Epithelial cell of proximal tubule (primary cell): ENCODE results near the gene KHK. TPM values are rescaled to one million over a fixed set of nuclear protein-coding genes. Genes with fewer than 3 reads are reported as not detected.

Source experiments
- DNase-seq: peaks from one replicate; pipeline ENCODE4 v3.0.0-alpha.2; 2011; ENCODE audit warnings: low read depth
- H3K4me3 ChIP-seq: 2 replicates; pipeline ENCODE4 v1.5.1; 2011; ENCODE audit warnings: low read depth, mild to moderate bottlenecking, low read length
- CTCF ChIP-seq: conservative IDR thresholded peaks from 2 replicates; pipeline ENCODE4 v1.5.1; 2012; ENCODE audit warnings: low read depth, mild to moderate bottlenecking, low read length
- total RNA-seq: library from RNA; depleted of rRNA; stranded (reverse); fragments of >200 nt; gene quantifications from 2 replicates; pipeline ENCODE4 v1.2.3, GENCODE V29; 2015

The KHK gene
- total RNA-seq, 1 donor from 2014 or later, result 6.1 TPM

GRCh38 chr2:27139310-27139709 lies 52.7 kb downstream of the KHK start, which contains the start of gene PRR30:
Gene PRR30, minus strand, starts transcription at chr2:27139410. Its CDS starts 1,081 bp downstream, at chr2:27138329.
- DNase-seq, result no peak
- TF ChIP-seq CTCF, result no peak
- no peak within 1 kb of the TSS for H3K4me3 ChIP-seq

GRCh38 chr2:27143285-27143684 lies 56.7 kb downstream of the KHK start:
- H3K4me3 ChIP-seq, result no peak overlapping the region

GRCh38 chr2:27145682-27146081 lies 59.1 kb downstream of the KHK start:
- no peak overlapping the region for H3K4me3 ChIP-seq
- DNase-seq, result no peak
- TF ChIP-seq CTCF, result no peak

More at GRCh38 chr2:27143285-27143684, 56.7 kb downstream of the KHK start:
- no peak for TF ChIP-seq CTCF
- no peak for DNase-seq

- no peak overlapping the region for H3K4me3 ChIP-seq
- DNase-seq, result no peak
- TF ChIP-seq CTCF, result no peak
Measured at GRCh38 chr2:27147935-27148334, 61.4 kb downstream of the KHK start.

GRCh38 chr2:27148801-27149439 lies 62.3 kb downstream of the KHK start, which contains the start of gene TCF23:
Gene TCF23, plus strand, starts transcription at chr2:27149004. Its CDS starts 130 bp downstream, at chr2:27149134.
- H3K4me3 ChIP-seq, result no peak within 1 kb of the TSS
- no peak for TF ChIP-seq CTCF

GRCh38 chr2:27149570-27150405 lies 63.2 kb downstream of the KHK start:
- no peak overlapping the region for H3K4me3 ChIP-seq
- no peak for TF ChIP-seq CTCF
- DNase-seq, result no peak

More at GRCh38 chr2:27148801-27149439, 62.3 kb downstream of the KHK start, which contains the start of gene TCF23:
- no peak for DNase-seq

Other genes with a start within 250 kb of the KHK start
- gene DPYSL5, start 238.6 kb upstream of the KHK start, total RNA-seq, result under 0.01 and 0.63 TPM in 2 replicates
- 0.72 and 1.6 TPM in 2 replicates for gene MAPRE3, start 116.1 kb upstream of the KHK start, total RNA-seq
- gene TMEM214, start 53.8 kb upstream of the KHK start, total RNA-seq, result 11.2 and 20.1 TPM in 2 replicates
- 17.0 and 21.8 TPM in 2 replicates for gene AGBL5, start 35.1 kb upstream of the KHK start, total RNA-seq
- 283 and 454 TPM in 2 replicates for gene OST4, start 15.1 kb upstream of the KHK start, total RNA-seq
- gene EMILIN1, start 8.2 kb upstream of the KHK start, total RNA-seq, result 0.80 and 2.1 TPM in 2 replicates
- gene CGREF1, start 32.4 kb downstream of the KHK start, total RNA-seq, result 1.0 and 2.3 TPM in 2 replicates
- gene ABHD1, start 37.0 kb downstream of the KHK start, total RNA-seq, result not detected in 2 replicates
- gene PREB, start 47.9 kb downstream of the KHK start, total RNA-seq, result 53.3 and 77.1 TPM in 2 replicates
- gene PRR30, start 52.6 kb downstream of the KHK start, total RNA-seq, result not detected in 2 replicates
- gene TCF23, start 62.2 kb downstream of the KHK start, total RNA-seq, result not detected in 2 replicates
- 90.3 and 143 TPM in 2 replicates for gene ATRAID, start 125.3 kb downstream of the KHK start, total RNA-seq
- 51.5 and 90.9 TPM in 2 replicates for gene SLC5A6, start 125.5 kb downstream of the KHK start, total RNA-seq
- 62.8 and 65.8 TPM in 2 replicates for gene CAD, start 130.6 kb downstream of the KHK start, total RNA-seq
- gene SLC30A3, start 176.3 kb downstream of the KHK start, total RNA-seq, result 0.29 TPM in 1 of 2 replicates, not detected in the other
- not detected in 2 replicates for gene DNAJC5G, start 188.7 kb downstream of the KHK start, total RNA-seq
- gene TRIM54, start 195.7 kb downstream of the KHK start, total RNA-seq, result 1.5 TPM in 1 of 2 replicates, not detected in the other
- not detected in 2 replicates for gene UCN, start 221.7 kb downstream of the KHK start, total RNA-seq
- 71.3 and 76.5 TPM in 2 replicates for gene MPV17, start 236.3 kb downstream of the KHK start, total RNA-seq